H1 (cell line): ENCODE results near the gene CFAP74. TPM values are rescaled to one million over a fixed set of nuclear protein-coding genes. Genes with fewer than 3 reads are reported as not detected.
A peak's percentile ranks its signal among the peaks of the same experiment; 100 is the strongest.

Experiments
- CTCF ChIA-PET: fragments of 300-600 bp; sonication (Branson Sonifier 250); formaldehyde crosslinking; loops from one replicate; lab custom pipeline; 2021; ENCODE audit not compliant: partially characterized antibody; lab: Charles Lee
- POLR2A ChIA-PET: fragments of 300-600 bp; sonication (Branson Sonifier 250); formaldehyde crosslinking; loops from one replicate; lab custom pipeline; 2021; ENCODE audit warnings: inconsistent platforms; ENCODE audit not compliant: partially characterized antibody; lab: Charles Lee
- DNase-seq, 2 experiments: peaks; one replicate each; pipeline versions ENCODE4 v3.0.0 to v3.0.0-alpha.2; 2010 to 2022; ENCODE audit warnings: low spot score in 2 of 2, low read depth in 1 of 2, mixed read lengths in 1 of 2
- FAIRE-seq: peaks from 2 replicates; lab custom pipeline; 2011; peaks lifted over from hg19 to GRCh38; lab: Jason Lieb, UNC
- H2AFZ ChIP-seq: 2 replicates; pipeline ENCODE4 v1.8.1; 2012; ENCODE audit warnings: low read length, inconsistent platforms
- H2AK5ac ChIP-seq: 2 replicates; pipeline ENCODE4 v1.6.1; 2013; ENCODE audit warnings: low read depth, low read length
- H2BK120ac ChIP-seq: replicated peaks from 2 replicates; pipeline ENCODE3; 2013; ENCODE audit warnings: low read depth, low read length, inconsistent platforms
- H2BK12ac ChIP-seq: 2 replicates; pipeline ENCODE4 v1.6.1; 2013; ENCODE audit warnings: low read depth, low read length
- H2BK15ac ChIP-seq: 2 replicates; pipeline ENCODE4 v1.6.1; 2013; ENCODE audit warnings: low read length
- H2BK20ac ChIP-seq: 2 replicates; pipeline ENCODE4 v1.6.1; 2013; ENCODE audit warnings: low read length
- H2BK5ac ChIP-seq: 2 replicates; pipeline ENCODE4 v1.6.1; 2013; ENCODE audit warnings: low read depth, low read length
- H3K14ac ChIP-seq: 2 replicates; pipeline ENCODE4 v1.6.1; 2013; ENCODE audit warnings: inconsistent platforms; ENCODE audit not compliant: insufficient read length
- H3K18ac ChIP-seq: 2 replicates; pipeline ENCODE4 v1.6.1; 2013; ENCODE audit warnings: low read length; ENCODE audit errors: extremely low read depth
- H3K23ac ChIP-seq: 2 replicates; pipeline ENCODE4 v1.6.1; 2013; ENCODE audit warnings: inconsistent platforms; ENCODE audit not compliant: insufficient read length
- H3K23me2 ChIP-seq: 2 replicates; pipeline ENCODE4 v1.6.1; 2013; ENCODE audit warnings: low read depth, low read length
- H3K27ac ChIP-seq: 2 replicates; pipeline ENCODE4 v1.6.1; 2011; ENCODE audit warnings: low read depth, low read length, inconsistent platforms
- H3K27me3 ChIP-seq, 4 experiments: replicated peaks in 1 of 4; 1 replicate in 1 of 4; 2 replicates in 3 of 4; pipeline versions ENCODE4 v1.6.1 to v1.8.1; 2011 to 2013; ENCODE audit warnings: low read length in 3 of 4, mild to moderate bottlenecking in 3 of 4, inconsistent platforms in 2 of 4, mixed read lengths in 2 of 4, moderate library complexity in 1 of 4; ENCODE audit not compliant: control insufficient read depth in 3 of 4, insufficient read depth in 3 of 4; ENCODE audit errors: extremely low read depth in 1 of 4
- H3K36me3 ChIP-seq, 4 experiments: 2 replicates each; pipeline versions ENCODE4 v1.6.1 to v1.8.1; 2011 to 2013; ENCODE audit warnings: mild to moderate bottlenecking in 4 of 4, low read length in 3 of 4, moderate library complexity in 2 of 4, control low read depth in 1 of 4, inconsistent platforms in 1 of 4; ENCODE audit not compliant: insufficient read depth in 4 of 4, control insufficient read depth in 2 of 4
- H3K4ac ChIP-seq: replicated peaks from 2 replicates; pipeline ENCODE3; 2013; ENCODE audit warnings: low read length, low read depth, mixed read lengths, inconsistent platforms; ENCODE audit not compliant: insufficient read length
- H3K4me1 ChIP-seq, 4 experiments: replicated peaks in 1 of 4; 1 replicate in 1 of 4; 2 replicates in 3 of 4; pipeline versions ENCODE4 v1.6.1 to v1.8.1; 2011 to 2013; ENCODE audit warnings: low read length in 3 of 4, inconsistent platforms in 2 of 4, mixed read lengths in 1 of 4; ENCODE audit not compliant: insufficient read depth in 4 of 4, control insufficient read depth in 3 of 4
- H3K4me2 ChIP-seq, 2 experiments: 2 replicates each; pipeline versions ENCODE4 v1.6.1 to v1.8.1; 2011 to 2013; ENCODE audit warnings: low read depth in 2 of 2, low read length in 2 of 2, control low read depth in 1 of 2, inconsistent platforms in 1 of 2, mild to moderate bottlenecking in 1 of 2; ENCODE audit not compliant: insufficient read depth in 1 of 2
- H3K4me3 ChIP-seq, 4 experiments: fragments of 200-600, 300-600 bp in 1 of 4; sonication (generic), shearing (Covaris generic), sonication (Bioruptor Twin) in 1 of 4; 2 replicates each; pipeline versions ENCODE4 v1.5.1 to v1.8.1; 2011 to 2016; ENCODE audit warnings: low read length in 4 of 4, low read depth in 3 of 4, control low read depth in 2 of 4, inconsistent platforms in 2 of 4, mild to moderate bottlenecking in 2 of 4, mixed read lengths in 1 of 4, moderate library complexity in 1 of 4; ENCODE audit not compliant: insufficient read depth in 2 of 4; ENCODE audit errors: extremely low read depth in 1 of 4
- H3K56ac ChIP-seq: replicated peaks from 2 replicates; pipeline ENCODE3; 2013; ENCODE audit warnings: low read depth, mild to moderate bottlenecking, mixed read lengths, low read length, inconsistent platforms; ENCODE audit not compliant: insufficient read length
- H3K79me1 ChIP-seq: 2 replicates; pipeline ENCODE4 v1.6.1; 2013; ENCODE audit warnings: low read depth, low read length, control low read depth
- H3K79me2 ChIP-seq, 2 experiments: 2 replicates each; pipeline versions ENCODE4 v1.6.1 to v1.8.1; 2012 to 2013; ENCODE audit warnings: low read length in 2 of 2, mild to moderate bottlenecking in 2 of 2, inconsistent platforms in 1 of 2; ENCODE audit not compliant: insufficient read depth in 2 of 2, control insufficient read depth in 1 of 2
- H3K9ac ChIP-seq, 4 experiments: replicated peaks in 1 of 4; 1 replicate in 1 of 4; 2 replicates in 3 of 4; pipeline versions ENCODE4 v1.6.1 to v1.8.1; 2011 to 2013; ENCODE audit warnings: low read depth in 3 of 4, low read length in 3 of 4, control low read depth in 2 of 4, mild to moderate bottlenecking in 2 of 4, moderate library complexity in 2 of 4, inconsistent platforms in 1 of 4; ENCODE audit errors: extremely low read depth in 1 of 4
- H3K9me3 ChIP-seq, 2 experiments: 2 replicates each; pipeline versions ENCODE4 v1.6.1 to v1.8.1; 2012 to 2013; ENCODE audit warnings: mild to moderate bottlenecking in 2 of 2, moderate library complexity in 2 of 2, control low read depth in 1 of 2, inconsistent platforms in 1 of 2, low read depth in 1 of 2, low read length in 1 of 2, mixed read lengths in 1 of 2; ENCODE audit not compliant: insufficient read depth in 2 of 2
- H4K20me1 ChIP-seq, 2 experiments: replicated peaks in 1 of 2; 2 replicates each; pipeline versions ENCODE3 to v1.8.1; 2011 to 2013; ENCODE audit warnings: inconsistent platforms in 2 of 2, low read length in 2 of 2, mild to moderate bottlenecking in 1 of 2; ENCODE audit not compliant: insufficient read depth in 2 of 2, control insufficient read depth in 1 of 2
- H4K5ac ChIP-seq: 2 replicates; pipeline ENCODE4 v1.6.1; 2013; ENCODE audit warnings: low read length, low read depth, mixed read lengths, inconsistent platforms; ENCODE audit not compliant: insufficient read length
- H4K8ac ChIP-seq: 2 replicates; pipeline ENCODE4 v1.8.0; 2013; ENCODE audit warnings: mild to moderate bottlenecking, moderate library complexity, low read length, inconsistent platforms; ENCODE audit not compliant: insufficient read depth; ENCODE audit errors: extremely low read depth
- H4K91ac ChIP-seq: replicated peaks from 2 replicates; pipeline ENCODE3; 2013; ENCODE audit warnings: low read length, mixed read lengths, inconsistent platforms; ENCODE audit not compliant: insufficient read length
- CBX5 ChIP-seq: fragments of 300-800, 300-1000 bp; sonication (generic); IDR thresholded peaks from 2 replicates; pipeline ENCODE4 v1.7.1; 2016; ENCODE audit warnings: antibody characterized with exemption, low read length, low read depth
- EGR1 ChIP-seq: IDR thresholded peaks from 2 replicates; pipeline ENCODE4 v1.6.1; 2011; ENCODE audit warnings: low read depth, low read length, borderline replicate concordance
- EP300 ChIP-seq, 2 experiments: IDR thresholded peaks; 1 replicate in 1 of 2; 2 replicates in 1 of 2; pipeline ENCODE4 v1.6.1; 2011 to 2012; ENCODE audit warnings: low read depth in 2 of 2, low read length in 2 of 2, mild to moderate bottlenecking in 2 of 2, borderline replicate concordance in 1 of 2, inconsistent platforms in 1 of 2, moderate library complexity in 1 of 2
- RAD21 ChIP-seq, 2 experiments: IDR thresholded peaks in 1 of 2; conservative IDR thresholded peaks in 1 of 2; 2 replicates each; pipeline ENCODE4 v1.6.1; 2011; ENCODE audit warnings: low read depth in 2 of 2, low read length in 2 of 2, improper control_type of control experiment in 1 of 2, inconsistent platforms in 1 of 2, mild to moderate bottlenecking in 1 of 2, moderate library complexity in 1 of 2
- TBP ChIP-seq: IDR thresholded peaks from 2 replicates; pipeline ENCODE4 v1.6.1; 2011; ENCODE audit warnings: low read depth, low read length, improper control_type of control experiment
- WGBS, 2 experiments: shearing (Covaris generic) in 1 of 2; methylation state at CpG; one replicate each; pipeline versions ENCODE4 v1.1.6 to v1.1.7; 2013 to 2015; ENCODE audit warnings: low lambda C conversion rate in 2 of 2, mixed read lengths in 2 of 2, inconsistent platforms in 1 of 2, low coverage in 1 of 2, missing lambda C conversion rate in 1 of 2; ENCODE audit not compliant: insufficient replicate concordance in 2 of 2, insufficient coverage in 1 of 2, insufficient read length in 1 of 2; ENCODE audit errors: extremely low coverage in 1 of 2, missing lambda C conversion rate in 1 of 2; 5-methylcytosine and 5-hydroxymethylcytosine counted together
- polyA plus RNA-seq, 7 experiments: library from polyadenylated mRNA; depleted of rRNA in 3 of 7; stranded (reverse) in 5 of 7; unstranded in 2 of 7; fragments of >200 nt in 5 of 7; fragments of 200-250 nt in 2 of 7; gene quantifications; 1 replicate in 5 of 7; 2 replicates in 1 of 7; 4 replicates in 1 of 7; pipeline versions ENCODE4 v1.2.1 to v1.2.3, GENCODE V29; 2011 to 2013; ENCODE audit warnings: missing spikeins in 2 of 7, mixed read lengths in 2 of 7
- total RNA-seq: library from RNA; stranded (reverse); fragmentation: NEBNext Ultra II Directional; extraction: Animal tissue kit (Norgen Biotek cat#: 25700); gene quantifications from 2 replicates; pipeline ENCODE4 v1.2.1, GENCODE V29; 2021
- TF ChIP-seq, protein P1 (sequence below): IDR thresholded peaks from 2 replicates; pipeline ENCODE4 v1.6.1; 2011; ENCODE audit warnings: low read length, improper control_type of control experiment
- TF ChIP-seq, protein P2 (sequence below), 3 experiments: IDR thresholded peaks; 1 replicate in 2 of 3; 2 replicates in 1 of 3; pipeline versions ENCODE4 v1.5.1 to v1.6.1; 2011; ENCODE audit warnings: low read length in 3 of 3, mild to moderate bottlenecking in 3 of 3, inconsistent platforms in 2 of 3, low read depth in 1 of 3, moderate library complexity in 1 of 3; ENCODE audit not compliant: insufficient read depth in 1 of 3; ENCODE audit errors: control extremely low read depth in 1 of 3

The CFAP74 gene
- total and polyA plus RNA-seq, 2 of the 8 experiments (the other 6 are each of a cell fraction or from before 2014, with no cell fraction given), result 0.09 to 0.20 TPM

DNA sequence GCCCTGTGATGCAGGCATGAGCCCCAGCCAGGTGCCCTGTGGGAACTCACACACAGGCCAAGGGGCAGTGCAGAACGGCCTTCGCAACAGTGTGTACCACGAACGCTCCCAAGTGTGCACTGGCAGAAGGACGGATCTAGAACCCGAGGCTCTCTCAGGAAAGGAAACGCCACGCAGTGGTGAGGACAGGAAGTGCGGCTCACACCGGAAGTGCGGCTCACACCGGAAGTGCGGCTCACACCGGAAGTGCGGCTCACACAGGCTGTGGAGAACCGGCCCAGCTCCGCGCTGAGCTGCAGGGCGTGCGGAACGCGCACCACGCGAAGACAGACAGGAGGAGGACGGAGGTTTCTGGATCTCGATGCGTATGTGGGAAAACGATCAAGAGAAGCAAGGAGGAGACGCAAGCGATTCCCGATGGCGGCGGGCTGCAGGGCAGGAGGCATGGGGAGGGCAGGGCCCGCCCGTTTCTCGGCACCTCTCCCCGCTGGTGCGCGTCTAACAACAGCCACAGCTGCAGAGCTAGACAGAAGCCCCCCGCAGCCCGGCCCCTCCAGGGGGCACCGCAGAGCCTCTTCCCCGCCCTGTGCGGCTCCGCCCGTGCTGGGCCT is 48.6 kb downstream of the CFAP74 start:
- Histone ChIP-seq H2BK5ac (no peak overlapping the region), H4K91ac (no peak overlapping the region), H3K14ac (no peak overlapping the region), H3K79me2 (no peaks in the 10 kb centered on the region), H3K56ac (no peak overlapping the region), H2BK20ac (no peak overlapping the region), H4K8ac (peak overlapping the region; percentile 41; the same call in 1 of the 2 replicates), H2BK15ac (no peak overlapping the region), H3K4me2 (no peak overlapping the region), H3K27me3 (no peaks in the 10 kb centered on the region; a peak in 1 of 7 replicates), H3K9ac (no peak overlapping the region), H3K4me3 (no peak overlapping the region), H3K27ac (no peak overlapping the region), H3K23me2 (no peaks in the 10 kb centered on the region; the same call in 1 of the 2 replicates), H3K4me1 (peaks cover 0 to 3% (median under 1%) of the 10 kb centered on the region in 4 experiments; a peak in 4 of 7 replicates), H4K5ac (no peak overlapping the region), H2AK5ac (peak overlapping the region; percentile 53; the same call in 1 of the 2 replicates), H3K4ac (no peak overlapping the region), H3K9me3 (peaks cover 0 to 5% of the 10 kb centered on the region in 2 experiments; a peak in 1 of 4 replicates), H2BK120ac (no peak overlapping the region), H4K20me1 (peaks cover 0 to 1% of the 10 kb centered on the region in 2 experiments), H3K36me3 (no peaks in the 10 kb centered on the region; a peak in 1 of 8 replicates), H3K79me1 (no peaks in the 10 kb centered on the region), H2AFZ (no peak overlapping the region), H3K23ac (no peak overlapping the region), H3K18ac (no peak overlapping the region), H2BK12ac (peak overlapping the region; percentile 60; the same call in 1 of the 2 replicates)
- DNase-seq, result no peak
- POLR2A ChIA-PET, result no interaction called here
- WGBS, 2 experiments, result 93% methylated on average over 43 of the region's 46 CpGs; no CpG with 5 or more reads in 1 of the 2 experiments
- no peak for FAIRE-seq
- CTCF ChIA-PET, result interaction anchor here (0.6 to 15.6 kb wide), 16 partner anchors 10 to 286 kb away, joined by 3 to 249 read pairs (median 3); partner anchors contain the start of gene PRKCZ
- TF ChIP-seq, protein P1, sequence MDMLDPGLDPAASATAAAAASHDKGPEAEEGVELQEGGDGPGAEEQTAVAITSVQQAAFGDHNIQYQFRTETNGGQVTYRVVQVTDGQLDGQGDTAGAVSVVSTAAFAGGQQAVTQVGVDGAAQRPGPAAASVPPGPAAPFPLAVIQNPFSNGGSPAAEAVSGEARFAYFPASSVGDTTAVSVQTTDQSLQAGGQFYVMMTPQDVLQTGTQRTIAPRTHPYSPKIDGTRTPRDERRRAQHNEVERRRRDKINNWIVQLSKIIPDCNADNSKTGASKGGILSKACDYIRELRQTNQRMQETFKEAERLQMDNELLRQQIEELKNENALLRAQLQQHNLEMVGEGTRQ, result no peak
- peak; percentile 39; the same call in 1 of the 2 replicates for TF ChIP-seq EGR1
- TF ChIP-seq CBX5, result no peak
- TF ChIP-seq RAD21 (IDR thresholded peaks at IDR 0.05 in 1 of 2, conservative IDR thresholded peaks at IDR 0.05 in 1 of 2; ENCODE audit: low read depth in 2 of 2, low read length in 2 of 2), result 0 out of 4 replicates have a peak, but pooled peaks of 1 of the 2 experiments have one; percentile 5
- TF ChIP-seq EP300 (IDR thresholded peaks at IDR 0.05; ENCODE audit: borderline replicate concordance in 1 of 2, low read depth in 2 of 2, low read length in 2 of 2), result no peak
- TF ChIP-seq TBP, result no peak
- TF ChIP-seq, protein P2, sequence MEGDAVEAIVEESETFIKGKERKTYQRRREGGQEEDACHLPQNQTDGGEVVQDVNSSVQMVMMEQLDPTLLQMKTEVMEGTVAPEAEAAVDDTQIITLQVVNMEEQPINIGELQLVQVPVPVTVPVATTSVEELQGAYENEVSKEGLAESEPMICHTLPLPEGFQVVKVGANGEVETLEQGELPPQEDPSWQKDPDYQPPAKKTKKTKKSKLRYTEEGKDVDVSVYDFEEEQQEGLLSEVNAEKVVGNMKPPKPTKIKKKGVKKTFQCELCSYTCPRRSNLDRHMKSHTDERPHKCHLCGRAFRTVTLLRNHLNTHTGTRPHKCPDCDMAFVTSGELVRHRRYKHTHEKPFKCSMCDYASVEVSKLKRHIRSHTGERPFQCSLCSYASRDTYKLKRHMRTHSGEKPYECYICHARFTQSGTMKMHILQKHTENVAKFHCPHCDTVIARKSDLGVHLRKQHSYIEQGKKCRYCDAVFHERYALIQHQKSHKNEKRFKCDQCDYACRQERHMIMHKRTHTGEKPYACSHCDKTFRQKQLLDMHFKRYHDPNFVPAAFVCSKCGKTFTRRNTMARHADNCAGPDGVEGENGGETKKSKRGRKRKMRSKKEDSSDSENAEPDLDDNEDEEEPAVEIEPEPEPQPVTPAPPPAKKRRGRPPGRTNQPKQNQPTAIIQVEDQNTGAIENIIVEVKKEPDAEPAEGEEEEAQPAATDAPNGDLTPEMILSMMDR (IDR thresholded peaks at IDR 0.05; ENCODE audit: control extremely low read depth in 1 of 3, insufficient read depth in 1 of 3, low read depth in 1 of 3, low read length in 3 of 3), result peak in 2 of 3 experiments; percentile 50 to 51; a peak in 2 of 4 replicates
